SK-N-SH (cell line): ENCODE data around the gene PDCD1. TPM values are rescaled to one million over a fixed set of nuclear protein-coding genes. Genes with fewer than 3 reads are reported as not detected.
A peak's percentile ranks its signal among the peaks of the same experiment; 100 is the strongest.

ENCODE experiments used
- CTCF ChIA-PET: fragments of 300-600, 350-600 bp; formaldehyde crosslinking; extraction: SDS; loops from one replicate; lab custom pipeline; 2021; lab: Yijun Ruan, JAX
- POLR2A ChIA-PET: fragments of 350-600 bp; sonication (Branson Sonifier 250); formaldehyde crosslinking; extraction: SDS; loops from one replicate; lab custom pipeline; 2020; ENCODE audit warnings: antibody characterized with exemption, inconsistent platforms; lab: Yijun Ruan, JAX
- DNase-seq: peaks from one replicate; pipeline ENCODE4 v3.0.0; 2012
- H2AFZ ChIP-seq: fragments of 200-600 bp; sonication (generic); 2 replicates; pipeline ENCODE4 v1.8.1; 2016; ENCODE audit warnings: antibody characterized with exemption, mild to moderate bottlenecking, low read depth
- H3F3A ChIP-seq: fragments of 200-600 bp; sonication (generic); replicated peaks from 2 replicates; pipeline ENCODE3; 2016; ENCODE audit warnings: antibody characterized with exemption, mild to moderate bottlenecking; ENCODE audit not compliant: insufficient read depth
- H3K27ac ChIP-seq, 2 experiments: fragments of 200-500 bp in 1 of 2; fragments of 200-600 bp in 1 of 2; sonication (Bioruptor generic) in 1 of 2; sonication (generic), shearing (Covaris generic) in 1 of 2; 2 replicates each; pipeline versions ENCODE4 v1.5.1 to v1.6.1; 2014 to 2016; ENCODE audit warnings: low read depth in 2 of 2, inconsistent platforms in 1 of 2, low read length in 1 of 2, mild to moderate bottlenecking in 1 of 2, mixed read lengths in 1 of 2
- H3K27me3 ChIP-seq: fragments of 200-600 bp; sonication (generic), shearing (Covaris generic); 2 replicates; pipeline ENCODE4 v1.6.1; 2016; ENCODE audit warnings: mixed run types; ENCODE audit not compliant: insufficient read depth
- H3K36me3 ChIP-seq, 2 experiments: fragments of 200-500 bp in 1 of 2; fragments of 200-600 bp in 1 of 2; sonication (Bioruptor generic) in 1 of 2; sonication (generic) in 1 of 2; replicated peaks in 1 of 2; 2 replicates each; pipeline versions ENCODE3 to v1.5.1; 2014 to 2016; ENCODE audit warnings: low read length in 1 of 2, mild to moderate bottlenecking in 1 of 2; ENCODE audit not compliant: insufficient read depth in 2 of 2, control insufficient read depth in 1 of 2
- H3K4me1 ChIP-seq, 2 experiments: fragments of 200-500 bp in 1 of 2; fragments of 200-600 bp in 1 of 2; sonication (Bioruptor generic) in 1 of 2; sonication (generic), shearing (Covaris generic) in 1 of 2; 2 replicates each; pipeline versions ENCODE4 v1.5.1 to v1.6.1; 2014 to 2016; ENCODE audit warnings: low read depth in 1 of 2, low read length in 1 of 2, mixed run types in 1 of 2; ENCODE audit not compliant: insufficient read depth in 2 of 2, control insufficient read depth in 1 of 2
- H3K4me2 ChIP-seq: fragments of 200-600 bp; sonication (generic), shearing (Covaris generic); 2 replicates; pipeline ENCODE4 v1.6.1; 2017; ENCODE audit warnings: mixed run types
- H3K4me3 ChIP-seq, 2 experiments: fragments of 200-500 bp in 1 of 2; fragments of 200-600 bp in 1 of 2; sonication (Bioruptor generic) in 1 of 2; sonication (generic), shearing (Covaris generic) in 1 of 2; 2 replicates each; pipeline versions ENCODE4 v1.5.1 to v1.8.1; 2014 to 2016; ENCODE audit warnings: low read depth in 2 of 2, inconsistent platforms in 1 of 2, low read length in 1 of 2, mild to moderate bottlenecking in 1 of 2, mixed read lengths in 1 of 2, moderate library complexity in 1 of 2
- H3K79me2 ChIP-seq: fragments of 200-600 bp; sonication (generic); 2 replicates; pipeline ENCODE4 v1.8.1; 2017; ENCODE audit warnings: mild to moderate bottlenecking; ENCODE audit not compliant: insufficient read depth
- H3K9ac ChIP-seq: fragments of 200-600 bp; sonication (generic); 2 replicates; pipeline ENCODE4 v1.6.1; 2017; ENCODE audit warnings: mixed run types
- H3K9me2 ChIP-seq: fragments of 200-600 bp; sonication (generic); 2 replicates; pipeline ENCODE4 v1.6.1; 2017; ENCODE audit warnings: mixed run types
- H3K9me3 ChIP-seq: fragments of 200-600 bp; sonication (generic); 2 replicates; pipeline ENCODE4 v1.6.1; 2017; ENCODE audit warnings: mixed run types, mild to moderate bottlenecking, moderate library complexity
- H4K20me1 ChIP-seq: fragments of 200-600 bp; sonication (generic); 2 replicates; pipeline ENCODE4 v1.6.1; 2017; ENCODE audit warnings: mild to moderate bottlenecking, mixed run types; ENCODE audit not compliant: insufficient read depth
- EZH2phosphoT487 ChIP-seq: fragments of 200-600 bp; sonication (generic); IDR thresholded peaks from 2 replicates; pipeline ENCODE4 v1.6.1; 2017; ENCODE audit warnings: low read depth, mixed run types, mild to moderate bottlenecking, antibody characterized with exemption, moderate library complexity, borderline replicate concordance
- FOXJ3 ChIP-seq: sonication (generic); formaldehyde crosslinking; IDR thresholded peaks from 2 replicates; pipeline ENCODE4 v1.5.1; 2020; ENCODE audit warnings: mild to moderate bottlenecking, missing genetic modification reagents
- GATA2 ChIP-seq: sonication (generic); formaldehyde crosslinking; IDR thresholded peaks from 2 replicates; pipeline ENCODE4 v1.5.0; 2020; ENCODE audit warnings: mild to moderate bottlenecking, missing genetic modification reagents
- MEF2A ChIP-seq: IDR thresholded peaks from 2 replicates; pipeline ENCODE4 v1.4.0; 2012; ENCODE audit warnings: low read depth, borderline replicate concordance
- MXI1 ChIP-seq: IDR thresholded peaks from 2 replicates; pipeline ENCODE4 v1.6.1; 2012; ENCODE audit warnings: mild to moderate bottlenecking, low read depth, low read length, improper control_type of control experiment
- SIN3A ChIP-seq: IDR thresholded peaks from 2 replicates; pipeline ENCODE4 v1.6.1; 2012; ENCODE audit warnings: low read depth, mild to moderate bottlenecking, low read length, moderate library complexity, borderline replicate concordance
- TCF12 ChIP-seq: IDR thresholded peaks from 2 replicates; pipeline ENCODE4 v1.4.0; 2012
- WGBS: methylation state at CpG from one replicate; pipeline ENCODE4 v1.1.6; 2017; ENCODE audit warnings: low lambda C conversion rate; 5-methylcytosine and 5-hydroxymethylcytosine counted together
- polyA plus RNA-seq, 3 experiments: library from polyadenylated mRNA; depleted of rRNA; stranded (reverse); fragments of >200 nt; gene quantifications; 2 replicates each; pipeline ENCODE4 v1.2.3, GENCODE V29; 2012
- TF ChIP-seq, protein P1 (sequence below): fragments of 150-350 bp; IDR thresholded peaks from 2 replicates; pipeline ENCODE4 v1.6.1; 2016; ENCODE audit warnings: mild to moderate bottlenecking, low read depth, low read length
- TF ChIP-seq, protein P2 (sequence below): IDR thresholded peaks from 2 replicates; pipeline ENCODE4 v1.6.1; 2012; ENCODE audit warnings: mild to moderate bottlenecking, low read depth, low read length, moderate library complexity
- TF ChIP-seq, protein P3 (sequence below): IDR thresholded peaks from 2 replicates; pipeline ENCODE4; 2012

PDCD1 gene
- polyA plus RNA-seq, 1 of the 3 experiments (the other 2 are of a cell fraction): not detected

DNA sequence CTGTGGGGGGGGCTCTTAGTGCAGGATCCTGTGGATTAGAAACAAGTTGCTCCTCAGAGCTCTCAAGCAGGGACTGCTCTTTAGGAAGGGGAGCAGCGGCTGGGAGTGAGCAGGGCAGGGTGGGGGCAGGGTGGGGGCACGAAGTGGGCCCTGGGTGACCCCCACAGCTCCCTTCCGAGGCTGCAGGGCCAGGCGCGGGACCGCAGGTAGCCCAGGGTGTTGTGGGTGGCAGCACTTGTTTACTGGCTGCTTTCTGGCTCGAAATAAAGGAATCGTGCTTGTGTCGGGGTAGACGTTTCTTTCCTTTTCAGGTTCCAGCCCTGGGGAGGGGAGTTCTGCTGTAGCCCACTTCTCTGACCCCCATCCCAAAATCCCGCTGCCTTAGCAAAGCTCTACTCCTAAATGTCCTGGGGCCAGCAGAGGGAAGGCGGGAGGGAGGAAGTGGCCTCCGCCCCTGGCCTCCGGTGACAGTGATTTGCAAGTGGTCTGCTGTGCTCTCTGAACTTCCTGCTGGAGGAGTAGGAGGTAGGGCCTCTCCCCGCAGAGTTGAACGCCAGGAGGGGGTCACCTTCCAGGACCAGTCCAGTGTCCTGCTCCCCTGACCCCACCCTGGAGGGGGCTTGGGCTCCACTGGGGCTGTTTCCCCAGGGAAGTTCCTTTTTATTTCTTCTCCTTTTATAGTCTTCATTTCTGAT is 41.4 kb downstream of the PDCD1 start:
- Histone ChIP-seq H3K9me3 (no peaks in the 10 kb centered on the region), H3K27ac (no peak overlapping the region), H3K4me2 (no peak overlapping the region), H3K27me3 (no peaks in the 10 kb centered on the region), H2AFZ (no peak overlapping the region), H3K9ac (no peak overlapping the region), H3K4me3 (no peak overlapping the region), H3K79me2 (no peaks in the 10 kb centered on the region), H3K9me2 (no peaks in the 10 kb centered on the region), H3F3A (no peaks in the 10 kb centered on the region), H3K36me3 (no peaks in the 10 kb centered on the region), H3K4me1 (peaks cover 0 to 8% of the 10 kb centered on the region in 2 experiments; a peak in 2 of 4 replicates), H4K20me1 (no peaks in the 10 kb centered on the region)
- DNase-seq: no peak
- TF ChIP-seq, protein P1, sequence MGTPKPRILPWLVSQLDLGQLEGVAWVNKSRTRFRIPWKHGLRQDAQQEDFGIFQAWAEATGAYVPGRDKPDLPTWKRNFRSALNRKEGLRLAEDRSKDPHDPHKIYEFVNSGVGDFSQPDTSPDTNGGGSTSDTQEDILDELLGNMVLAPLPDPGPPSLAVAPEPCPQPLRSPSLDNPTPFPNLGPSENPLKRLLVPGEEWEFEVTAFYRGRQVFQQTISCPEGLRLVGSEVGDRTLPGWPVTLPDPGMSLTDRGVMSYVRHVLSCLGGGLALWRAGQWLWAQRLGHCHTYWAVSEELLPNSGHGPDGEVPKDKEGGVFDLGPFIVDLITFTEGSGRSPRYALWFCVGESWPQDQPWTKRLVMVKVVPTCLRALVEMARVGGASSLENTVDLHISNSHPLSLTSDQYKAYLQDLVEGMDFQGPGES: no peak
- TF ChIP-seq TCF12 (no peak), FOXJ3 (no peak), GATA2 (CRISPR knock-in tag) (no peak), MEF2A (no peak)
- TF ChIP-seq, protein P2, sequence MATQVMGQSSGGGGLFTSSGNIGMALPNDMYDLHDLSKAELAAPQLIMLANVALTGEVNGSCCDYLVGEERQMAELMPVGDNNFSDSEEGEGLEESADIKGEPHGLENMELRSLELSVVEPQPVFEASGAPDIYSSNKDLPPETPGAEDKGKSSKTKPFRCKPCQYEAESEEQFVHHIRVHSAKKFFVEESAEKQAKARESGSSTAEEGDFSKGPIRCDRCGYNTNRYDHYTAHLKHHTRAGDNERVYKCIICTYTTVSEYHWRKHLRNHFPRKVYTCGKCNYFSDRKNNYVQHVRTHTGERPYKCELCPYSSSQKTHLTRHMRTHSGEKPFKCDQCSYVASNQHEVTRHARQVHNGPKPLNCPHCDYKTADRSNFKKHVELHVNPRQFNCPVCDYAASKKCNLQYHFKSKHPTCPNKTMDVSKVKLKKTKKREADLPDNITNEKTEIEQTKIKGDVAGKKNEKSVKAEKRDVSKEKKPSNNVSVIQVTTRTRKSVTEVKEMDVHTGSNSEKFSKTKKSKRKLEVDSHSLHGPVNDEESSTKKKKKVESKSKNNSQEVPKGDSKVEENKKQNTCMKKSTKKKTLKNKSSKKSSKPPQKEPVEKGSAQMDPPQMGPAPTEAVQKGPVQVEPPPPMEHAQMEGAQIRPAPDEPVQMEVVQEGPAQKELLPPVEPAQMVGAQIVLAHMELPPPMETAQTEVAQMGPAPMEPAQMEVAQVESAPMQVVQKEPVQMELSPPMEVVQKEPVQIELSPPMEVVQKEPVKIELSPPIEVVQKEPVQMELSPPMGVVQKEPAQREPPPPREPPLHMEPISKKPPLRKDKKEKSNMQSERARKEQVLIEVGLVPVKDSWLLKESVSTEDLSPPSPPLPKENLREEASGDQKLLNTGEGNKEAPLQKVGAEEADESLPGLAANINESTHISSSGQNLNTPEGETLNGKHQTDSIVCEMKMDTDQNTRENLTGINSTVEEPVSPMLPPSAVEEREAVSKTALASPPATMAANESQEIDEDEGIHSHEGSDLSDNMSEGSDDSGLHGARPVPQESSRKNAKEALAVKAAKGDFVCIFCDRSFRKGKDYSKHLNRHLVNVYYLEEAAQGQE: no peak
- WGBS: 55% methylated on average over 8 of the region's 16 CpGs
- POLR2A ChIA-PET: no interaction called here
- CTCF ChIA-PET: interaction anchor here (0.5 kb wide), 1 partner anchor 19 kb away, joined by 3 read pairs; no protein-coding TSS in a partner anchor

DNA sequence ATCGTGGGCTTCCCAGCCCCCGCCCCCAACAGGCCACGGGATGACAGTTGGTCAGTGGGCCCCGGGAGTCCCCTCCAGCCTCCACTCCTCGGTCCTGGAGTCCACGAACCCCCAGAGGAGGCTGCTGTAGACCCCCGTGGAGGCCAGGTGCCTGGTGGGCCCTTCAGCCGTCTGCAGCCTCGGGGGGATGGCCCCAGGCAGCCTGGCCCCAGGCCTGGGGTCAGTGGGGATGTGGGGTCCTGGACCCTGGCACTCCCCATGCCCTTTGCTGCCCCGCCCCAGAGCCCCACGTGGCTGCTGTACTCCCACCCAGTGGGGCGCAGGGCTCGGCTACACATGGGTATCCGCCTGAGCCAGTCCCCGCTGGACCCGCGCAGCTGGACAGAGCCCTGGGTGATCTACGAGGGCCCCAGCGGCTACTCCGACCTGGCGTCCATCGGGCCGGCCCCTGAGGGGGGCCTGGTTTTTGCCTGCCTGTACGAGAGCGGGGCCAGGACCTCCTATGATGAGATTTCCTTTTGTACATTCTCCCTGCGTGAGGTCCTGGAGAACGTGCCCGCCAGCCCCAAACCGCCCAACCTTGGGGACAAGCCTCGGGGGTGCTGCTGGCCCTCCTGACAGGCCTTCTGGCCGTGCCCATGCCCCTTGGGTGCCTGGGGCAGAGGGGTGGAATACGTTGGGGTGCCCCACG is 42.1 kb downstream of the PDCD1 start:
- no peaks in the 10 kb centered on the region for H3K9me2 ChIP-seq
- peak; percentile 25 for DNase-seq
- no peaks in the 10 kb centered on the region for H4K20me1 ChIP-seq
- H3K36me3 ChIP-seq: no peaks in the 10 kb centered on the region
- no peak overlapping the region for H3K4me3 ChIP-seq
- no peak overlapping the region for H3K9ac ChIP-seq
- H3K27me3 ChIP-seq: no peaks in the 10 kb centered on the region
- H3K79me2 ChIP-seq: no peaks in the 10 kb centered on the region
- 26% methylated on average over 6 of the region's 33 CpGs for WGBS
- no peak for TF ChIP-seq MXI1
- no peak for TF ChIP-seq EZH2phosphoT487
- TF ChIP-seq SIN3A: no peak
- TF ChIP-seq, protein P3, sequence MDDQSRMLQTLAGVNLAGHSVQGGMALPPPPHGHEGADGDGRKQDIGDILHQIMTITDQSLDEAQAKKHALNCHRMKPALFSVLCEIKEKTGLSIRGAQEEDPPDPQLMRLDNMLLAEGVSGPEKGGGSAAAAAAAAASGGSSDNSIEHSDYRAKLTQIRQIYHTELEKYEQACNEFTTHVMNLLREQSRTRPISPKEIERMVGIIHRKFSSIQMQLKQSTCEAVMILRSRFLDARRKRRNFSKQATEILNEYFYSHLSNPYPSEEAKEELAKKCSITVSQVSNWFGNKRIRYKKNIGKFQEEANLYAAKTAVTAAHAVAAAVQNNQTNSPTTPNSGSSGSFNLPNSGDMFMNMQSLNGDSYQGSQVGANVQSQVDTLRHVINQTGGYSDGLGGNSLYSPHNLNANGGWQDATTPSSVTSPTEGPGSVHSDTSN: no peak
- peaks cover 0 to 8% of the 10 kb centered on the region in 2 experiments; a peak in 2 of 4 replicates for H3K4me1 ChIP-seq
- H3K4me2 ChIP-seq: no peak overlapping the region
- H3K27ac ChIP-seq: no peak overlapping the region
- ChIA-PET POLR2A (no interaction called here), CTCF (interaction anchor here (0.5 kb wide), 1 partner anchor 19 kb away, joined by 3 read pairs; no protein-coding TSS in a partner anchor)
- no peak overlapping the region for H2AFZ ChIP-seq
- no peaks in the 10 kb centered on the region for H3F3A ChIP-seq
- H3K9me3 ChIP-seq: no peaks in the 10 kb centered on the region
